CD8-positive, alpha-beta memory T cell (primary cell): ENCODE results near the gene MMEL1. TPM values are rescaled to one million over a fixed set of nuclear protein-coding genes. Genes with fewer than 3 reads are reported as not detected.

Experiments used
- CTCF ChIA-PET: fragments of 350-600 bp; sonication (Branson Sonifier 250); formaldehyde crosslinking; loops from one replicate; lab custom pipeline; 2021; ENCODE audit warnings: antibody characterized with exemption; lab: Charles Lee
- POLR2A ChIA-PET: fragments of 350-600 bp; sonication (Branson Sonifier 250); formaldehyde crosslinking; loops from one replicate; lab custom pipeline; 2021; ENCODE audit warnings: antibody characterized with exemption; lab: Charles Lee
- DNase-seq, 5 donors: peaks; one replicate each; pipeline versions ENCODE4 v3.0.0 to v3.0.0-alpha.2; 2020 to 2022; ENCODE audit warnings: mixed read lengths in 1 of 5
- H3K27ac ChIP-seq: one replicate; pipeline ENCODE4 v1.7.0; 2013; ENCODE audit warnings: low read depth, mild to moderate bottlenecking, low read length, moderate library complexity
- H3K27me3 ChIP-seq: 2 replicates; pipeline ENCODE4 v1.7.0; 2013; ENCODE audit warnings: low read length, mild to moderate bottlenecking; ENCODE audit not compliant: insufficient read depth, poor library complexity, severe bottlenecking
- H3K36me3 ChIP-seq: 2 replicates; pipeline ENCODE4 v1.7.0; 2013; ENCODE audit warnings: mild to moderate bottlenecking, low read length, moderate library complexity; ENCODE audit not compliant: insufficient read depth
- H3K4me1 ChIP-seq: 2 replicates; pipeline ENCODE4 v1.7.0; 2013; ENCODE audit warnings: mild to moderate bottlenecking, low read length, moderate library complexity; ENCODE audit not compliant: insufficient read depth
- H3K4me3 ChIP-seq: 2 replicates; pipeline ENCODE4 v1.7.0; 2013; ENCODE audit warnings: mild to moderate bottlenecking, low read length
- H3K9me3 ChIP-seq: 2 replicates; pipeline ENCODE4 v1.7.0; 2013; ENCODE audit warnings: mild to moderate bottlenecking, low read length
- H3K27ac Mint-ChIP-seq, 8 donors: one replicate each; pipeline ENCODE4 v1.8.0; 2020 to 2021; ENCODE audit warnings: mixed read lengths in 8 of 8, mild to moderate bottlenecking in 6 of 8, inconsistent platforms in 3 of 8, moderate library complexity in 3 of 8
- H3K27me3 Mint-ChIP-seq, 2 donors: one replicate each; pipeline ENCODE4 v1.8.0; 2020 to 2021; ENCODE audit warnings: mixed read lengths in 2 of 2, mild to moderate bottlenecking in 1 of 2, moderate library complexity in 1 of 2
- H3K36me3 Mint-ChIP-seq, 3 donors: one replicate each; pipeline ENCODE4 v1.8.0; 2020 to 2021; ENCODE audit warnings: mixed read lengths in 3 of 3, inconsistent platforms in 1 of 3, mild to moderate bottlenecking in 1 of 3
- H3K4me1 Mint-ChIP-seq, 3 donors: one replicate each; pipeline ENCODE4 v1.8.0; 2020 to 2021; ENCODE audit warnings: mixed read lengths in 3 of 3, inconsistent platforms in 1 of 3, mild to moderate bottlenecking in 1 of 3
- H3K4me3 Mint-ChIP-seq, 7 donors: one replicate each; pipeline ENCODE4 v1.8.0; 2020 to 2021; ENCODE audit warnings: mixed read lengths in 7 of 7, mild to moderate bottlenecking in 6 of 7, moderate library complexity in 4 of 7, inconsistent platforms in 2 of 7
- H3K9me3 Mint-ChIP-seq, 5 donors: one replicate each; pipeline ENCODE4 v1.8.0; 2020 to 2022; ENCODE audit warnings: mixed read lengths in 5 of 5, mild to moderate bottlenecking in 3 of 5, moderate library complexity in 2 of 5, inconsistent platforms in 1 of 5
- polyA plus RNA-seq: library from polyadenylated mRNA; unstranded; fragments of 300-500 nt; fragmentation: Illumina TruSeq; gene quantifications from one replicate; pipeline ENCODE4 v1.2.3, GENCODE V29; 2021
- total RNA-seq, 2 experiments: library from RNA; stranded (reverse); gene quantifications; one replicate each; pipeline ENCODE4 v1.2.3, GENCODE V29; 2021

MMEL1 gene
- total and polyA plus RNA-seq, 3 experiments from 2014 or later, result 0.44 to 6.8 TPM; not detected in 1

- no peak for DNase-seq
- H3K27ac ChIP-seq, result no peak overlapping the region
- H3K36me3 ChIP-seq, result no peaks in the 10 kb centered on the region
- CTCF ChIA-PET, result no interaction called here
- H3K4me1 ChIP-seq, result no peaks in the 10 kb centered on the region
- peaks cover 3 to 12% (median 8%) of the 10 kb centered on the region in 3 donors for H3K4me1 Mint-ChIP-seq
- H3K9me3 Mint-ChIP-seq, result no peaks in the 10 kb centered on the region
- peaks cover 17 to 20% of the 10 kb centered on the region in 2 donors for H3K27me3 Mint-ChIP-seq
- POLR2A ChIA-PET, result no interaction called here
- H3K27me3 ChIP-seq, result no peaks in the 10 kb centered on the region
- H3K36me3 Mint-ChIP-seq, result no peaks in the 10 kb centered on the region
- H3K27ac Mint-ChIP-seq, result no peak overlapping the region
- no peak overlapping the region for H3K4me3 Mint-ChIP-seq
- H3K4me3 ChIP-seq, result no peak overlapping the region
- H3K9me3 ChIP-seq, result no peaks in the 10 kb centered on the region
These were observed 1.2 kb upstream of the MMEL1 start for GRCh38 chr1:2633936-2634491.

- Mint-ChIP-seq H3K27me3 (peaks cover 17 to 20% of the 10 kb centered on the region in 2 donors), H3K4me1 (peaks cover 1 to 12% (median 8%) of the 10 kb centered on the region in 3 donors), H3K36me3 (no peaks in the 10 kb centered on the region), H3K9me3 (no peaks in the 10 kb centered on the region), H3K27ac (peak overlapping the region in 1 of 8 donors; percentile 47), H3K4me3 (no peak overlapping the region)
- H3K36me3 ChIP-seq, result no peaks in the 10 kb centered on the region
- DNase-seq, result no peak
- no peak overlapping the region for H3K4me3 ChIP-seq
- no peaks in the 10 kb centered on the region for H3K27me3 ChIP-seq
- POLR2A ChIA-PET, result interaction anchor here (0.6 kb wide), 1 partner anchor 18 kb away, joined by 4 read pairs; no protein-coding TSS in a partner anchor
- H3K4me1 ChIP-seq, result no peaks in the 10 kb centered on the region
- no peaks in the 10 kb centered on the region for H3K9me3 ChIP-seq
- H3K27ac ChIP-seq, result no peak overlapping the region
- CTCF ChIA-PET, result no interaction called here
These were observed 635 bp upstream of the MMEL1 start for GRCh38 chr1:2633366-2633935.

GRCh38 chr1:2632051-2632430 is 775 bp downstream of the MMEL1 start:
- Histone ChIP-seq H3K4me1 (no peaks in the 10 kb centered on the region), H3K27ac (no peak overlapping the region), H3K4me3 (no peak overlapping the region), H3K27me3 (peaks cover 8% of the 10 kb centered on the region), H3K36me3 (no peaks in the 10 kb centered on the region), H3K9me3 (no peaks in the 10 kb centered on the region)
- Mint-ChIP-seq H3K36me3 (no peaks in the 10 kb centered on the region), H3K4me1 (peaks cover 1 to 13% (median 8%) of the 10 kb centered on the region in 3 donors), H3K27ac (peak overlapping the region in 1 of 8 donors; percentile 29), H3K9me3 (no peaks in the 10 kb centered on the region), H3K27me3 (peaks cover 23 to 29% of the 10 kb centered on the region in 2 donors), H3K4me3 (no peak overlapping the region)
- CTCF ChIA-PET, result no interaction called here
- DNase-seq, result no peak
- POLR2A ChIA-PET, result no interaction called here

- no peak overlapping the region for H3K4me3 Mint-ChIP-seq
- DNase-seq, result no peak
- Histone ChIP-seq H3K9me3 (no peaks in the 10 kb centered on the region), H3K4me3 (no peak overlapping the region), H3K4me1 (no peaks in the 10 kb centered on the region), H3K36me3 (no peaks in the 10 kb centered on the region), H3K27me3 (peaks cover 8% of the 10 kb centered on the region), H3K27ac (no peak overlapping the region)
- POLR2A ChIA-PET, result no interaction called here
- H3K9me3 Mint-ChIP-seq, result no peaks in the 10 kb centered on the region
- CTCF ChIA-PET, result no interaction called here
- peaks cover 0 to 13% (median 8%) of the 10 kb centered on the region in 3 donors for H3K4me1 Mint-ChIP-seq
- H3K36me3 Mint-ChIP-seq, result no peaks in the 10 kb centered on the region
- peaks cover 24 to 35% of the 10 kb centered on the region in 2 donors for H3K27me3 Mint-ChIP-seq
- H3K27ac Mint-ChIP-seq, result peak overlapping the region in 1 of 8 donors; percentile 78
These were observed 1.4 kb downstream of the MMEL1 start for GRCh38 chr1:2631136-2632050.

- H3K27me3 ChIP-seq, result peaks cover 8% of the 10 kb centered on the region
- Mint-ChIP-seq H3K4me3 (peak overlapping the region in 2 of 7 donors; percentile 50 to 81), H3K27me3 (peaks cover 27 to 43% of the 10 kb centered on the region in 2 donors), H3K9me3 (no peaks in the 10 kb centered on the region), H3K4me1 (peaks cover 0 to 13% (median 8%) of the 10 kb centered on the region in 3 donors), H3K36me3 (peaks cover 0 to 2% (median 0%) of the 10 kb centered on the region in 3 donors), H3K27ac (peak overlapping the region in 1 of 8 donors; percentile 70)
- no peak for DNase-seq
- no peaks in the 10 kb centered on the region for H3K9me3 ChIP-seq
- no peak overlapping the region for H3K4me3 ChIP-seq
- CTCF ChIA-PET, result no interaction called here
- no peak overlapping the region for H3K27ac ChIP-seq
- POLR2A ChIA-PET, result no interaction called here
- H3K36me3 ChIP-seq, result no peaks in the 10 kb centered on the region
- no peaks in the 10 kb centered on the region for H3K4me1 ChIP-seq
These were observed 2.2 kb downstream of the MMEL1 start for GRCh38 chr1:2630498-2631135.

- no peak overlapping the region for H3K4me3 ChIP-seq
- Mint-ChIP-seq H3K36me3 (peaks cover 0 to 2% (median 0%) of the 10 kb centered on the region in 3 donors), H3K4me1 (peaks cover 0 to 13% (median 8%) of the 10 kb centered on the region in 3 donors), H3K27me3 (peaks cover 31 to 48% of the 10 kb centered on the region in 2 donors), H3K9me3 (no peaks in the 10 kb centered on the region), H3K4me3 (peak overlapping the region in 3 of 7 donors; percentile 29 to 81 (median 50)), H3K27ac (no peak overlapping the region)
- H3K27ac ChIP-seq, result no peak overlapping the region
- no peaks in the 10 kb centered on the region for H3K9me3 ChIP-seq
- H3K36me3 ChIP-seq, result no peaks in the 10 kb centered on the region
- DNase-seq, result peak in 1 of 5 donors; percentile 37
- no peaks in the 10 kb centered on the region for H3K4me1 ChIP-seq
- peaks cover 8% of the 10 kb centered on the region for H3K27me3 ChIP-seq
- ChIA-PET POLR2A (no interaction called here), CTCF (no interaction called here)
These were observed 3.0 kb downstream of the MMEL1 start for GRCh38 chr1:2629627-2630497.

GRCh38 chr1:2628933-2629626 is 3.7 kb downstream of the MMEL1 start:
- Mint-ChIP-seq H3K9me3 (no peaks in the 10 kb centered on the region), H3K36me3 (peaks cover 0 to 2% (median 0%) of the 10 kb centered on the region in 3 donors), H3K27ac (no peak overlapping the region), H3K4me1 (peaks cover 2 to 13% (median 8%) of the 10 kb centered on the region in 3 donors), H3K4me3 (no peak overlapping the region), H3K27me3 (peaks cover 37 to 54% of the 10 kb centered on the region in 2 donors)
- Histone ChIP-seq H3K27me3 (peaks cover 8% of the 10 kb centered on the region), H3K4me3 (no peak overlapping the region), H3K4me1 (no peaks in the 10 kb centered on the region), H3K27ac (no peak overlapping the region), H3K9me3 (no peaks in the 10 kb centered on the region), H3K36me3 (no peaks in the 10 kb centered on the region)
- POLR2A ChIA-PET, result no interaction called here
- CTCF ChIA-PET, result no interaction called here
- no peak for DNase-seq
